Upper lobe of left lung (tissue), 6 donors: ENCODE data around the gene PRTFDC1. TPM values are rescaled to one million over a fixed set of nuclear protein-coding genes. Genes with fewer than 3 reads are reported as not detected.

Experiments used
- ATAC-seq, 2 donors: fragments of 200-7000 bp; cut with Tn5 transposase; one replicate each; pipeline ENCODE4 v1.9.1; 2022; ENCODE audit warnings: mild to moderate bottlenecking in 2 of 2, moderate library complexity in 2 of 2; ENCODE audit not compliant: low FRiP score in 2 of 2
- DNase-seq, 2 donors: peaks; one replicate each; pipeline ENCODE4 v3.0.0-alpha.2; 2019 to 2020
- H3K27ac ChIP-seq, 4 donors: fragments of 200-600 bp; sonication (generic); one replicate each; pipeline ENCODE4 v1.5.1; 2016 to 2019
- H3K27me3 ChIP-seq, 4 donors: fragments of 200-600 bp; sonication (generic); one replicate each; pipeline ENCODE4 v1.5.1; 2017 to 2019
- H3K36me3 ChIP-seq, 4 donors: fragments of 200-600 bp; sonication (generic); one replicate each; pipeline ENCODE4 v1.5.1; 2016 to 2019
- H3K4me1 ChIP-seq, 4 donors: fragments of 200-600 bp; sonication (generic); one replicate each; pipeline ENCODE4 v1.5.1; 2018 to 2019
- H3K4me3 ChIP-seq, 4 donors: fragments of 200-600 bp; sonication (generic); one replicate each; pipeline ENCODE4 v1.5.1; 2017 to 2019; ENCODE audit warnings: mild to moderate bottlenecking in 2 of 4, moderate library complexity in 1 of 4
- H3K9me3 ChIP-seq, 4 donors: fragments of 200-600 bp; sonication (generic); one replicate each; pipeline ENCODE4 v1.5.1; 2018 to 2019
- CTCF ChIP-seq, 6 experiments: fragments of 450-650 bp in 4 of 6; fragments of 200-600 bp in 2 of 6; sonication (generic) in 2 of 6; IDR thresholded peaks; one replicate each; pipeline ENCODE4 v1.5.1; 2016 to 2019; ENCODE audit warnings: antibody characterized with exemption in 6 of 6
- EP300 ChIP-seq, 4 donors: sonication (generic); formaldehyde crosslinking; IDR thresholded peaks; one replicate each; pipeline ENCODE4 v1.5.1; 2017; ENCODE audit warnings: antibody characterized with exemption in 4 of 4, control low read depth in 2 of 4
- POLR2A ChIP-seq, 4 donors: fragments of 450-650 bp; IDR thresholded peaks; one replicate each; pipeline ENCODE4 v1.5.1; 2016 to 2017; ENCODE audit warnings: antibody characterized with exemption in 4 of 4, mild to moderate bottlenecking in 2 of 4
- POLR2AphosphoS5 ChIP-seq, 2 donors: sonication (generic); formaldehyde crosslinking; IDR thresholded peaks; one replicate each; pipeline ENCODE4 v1.5.1; 2017; ENCODE audit warnings: antibody characterized with exemption in 2 of 2
- WGBS, 2 donors: methylation state at CpG; one replicate each; pipeline ENCODE4 v1.1.5; 2017 to 2018; 5-methylcytosine and 5-hydroxymethylcytosine counted together
- total RNA-seq, 6 donors: library from RNA; depleted of rRNA in 4 of 6; stranded (reverse); fragments of >200 nt in 4 of 6; gene quantifications; one replicate each; pipeline versions ENCODE4 v1.1.0 to v1.2.1, GENCODE V29; 2016 to 2021
- donor health status: DM: no; HTN: no; CAD: no; lungs with moderate emphysema.
- donor health status: DM: no; HTN: yes; CAD: no; lungs with severe emphysema.

PRTFDC1 gene
- total RNA-seq, 6 donors from 2014 or later, result 0.91 to 3.9 (median 2.3) TPM

- DNase-seq, result no peak
- no peaks in the 10 kb centered on the region for H3K9me3 ChIP-seq
- TF ChIP-seq POLR2A (IDR thresholded peaks at IDR 0.05), result no peak
- TF ChIP-seq EP300 (IDR thresholded peaks at IDR 0.05), result no peak
- TF ChIP-seq POLR2AphosphoS5 (IDR thresholded peaks at IDR 0.05), result no peak
- no peak for TF ChIP-seq CTCF (IDR thresholded peaks at IDR 0.05)
- H3K4me1 ChIP-seq, result no peaks in the 10 kb centered on the region
- H3K36me3 ChIP-seq, result no peaks in the 10 kb centered on the region
- H3K27ac ChIP-seq, result no peak overlapping the region
- no peaks in the 10 kb centered on the region for H3K27me3 ChIP-seq
- H3K4me3 ChIP-seq, result no peak overlapping the region
- 92 to 94% methylated on average over 1 of the region's 1 CpG for WGBS, 2 donors
- no peak for ATAC-seq
These were observed 21.2 kb downstream of the PRTFDC1 start for GRCh38 chr10:24931236-24931635.

- Histone ChIP-seq H3K9me3 (no peaks in the 10 kb centered on the region), H3K36me3 (no peaks in the 10 kb centered on the region), H3K27me3 (no peaks in the 10 kb centered on the region), H3K27ac (no peak overlapping the region), H3K4me3 (no peak overlapping the region), H3K4me1 (no peaks in the 10 kb centered on the region)
- no peak for ATAC-seq
- TF ChIP-seq POLR2AphosphoS5 (IDR thresholded peaks at IDR 0.05) (no peak), EP300 (IDR thresholded peaks at IDR 0.05) (no peak), CTCF (IDR thresholded peaks at IDR 0.05) (no peak), POLR2A (IDR thresholded peaks at IDR 0.05) (no peak)
- no peak for DNase-seq
- WGBS, 2 donors, result 89 to 90% methylated on average over 2 of the region's 2 CpGs
These were observed 22.0 kb downstream of the PRTFDC1 start for GRCh38 chr10:24930427-24930826.

GRCh38 chr10:24929904-24930303 lies 22.5 kb downstream of the PRTFDC1 start:
- TF ChIP-seq POLR2A (IDR thresholded peaks at IDR 0.05), result no peak
- TF ChIP-seq POLR2AphosphoS5 (IDR thresholded peaks at IDR 0.05), result no peak
- TF ChIP-seq EP300 (IDR thresholded peaks at IDR 0.05), result no peak
- no peak for TF ChIP-seq CTCF (IDR thresholded peaks at IDR 0.05)
- Histone ChIP-seq H3K36me3 (no peaks in the 10 kb centered on the region), H3K4me1 (no peaks in the 10 kb centered on the region), H3K27ac (no peak overlapping the region), H3K27me3 (no peaks in the 10 kb centered on the region), H3K4me3 (no peak overlapping the region), H3K9me3 (no peaks in the 10 kb centered on the region)
- 96 to 97% methylated on average over 4 of the region's 4 CpGs for WGBS, 2 donors
- DNase-seq (no peak), ATAC-seq (no peak)

- Histone ChIP-seq H3K36me3 (no peaks in the 10 kb centered on the region), H3K4me3 (no peak overlapping the region), H3K4me1 (no peaks in the 10 kb centered on the region), H3K27me3 (no peaks in the 10 kb centered on the region), H3K9me3 (no peaks in the 10 kb centered on the region), H3K27ac (no peak overlapping the region)
- WGBS, 2 donors, result 52 to 81% methylated on average over 4 of the region's 4 CpGs
- ATAC-seq (no peak), DNase-seq (no peak)
- TF ChIP-seq CTCF (IDR thresholded peaks at IDR 0.05), result no peak
- no peak for TF ChIP-seq EP300 (IDR thresholded peaks at IDR 0.05)
- TF ChIP-seq POLR2AphosphoS5 (IDR thresholded peaks at IDR 0.05), result no peak
- no peak for TF ChIP-seq POLR2A (IDR thresholded peaks at IDR 0.05)
These were observed 23.3 kb downstream of the PRTFDC1 start for GRCh38 chr10:24929056-24929544.

GRCh38 chr10:24928163-24928562 lies 24.2 kb downstream of the PRTFDC1 start:
- Histone ChIP-seq H3K4me1 (no peaks in the 10 kb centered on the region), H3K27ac (no peak overlapping the region), H3K36me3 (no peaks in the 10 kb centered on the region), H3K4me3 (no peak overlapping the region), H3K27me3 (no peaks in the 10 kb centered on the region), H3K9me3 (no peaks in the 10 kb centered on the region)
- no peak for DNase-seq
- TF ChIP-seq EP300 (IDR thresholded peaks at IDR 0.05) (no peak), CTCF (IDR thresholded peaks at IDR 0.05) (no peak), POLR2AphosphoS5 (IDR thresholded peaks at IDR 0.05) (no peak), POLR2A (IDR thresholded peaks at IDR 0.05) (no peak)
- no peak for ATAC-seq
- 91 to 96% methylated on average over 3 of the region's 3 CpGs for WGBS, 2 donors
